Measurements from ENCODE around the gene KIAA1586. TPM values are rescaled to one million over a fixed set of nuclear protein-coding genes. Genes with fewer than 3 reads are reported as not detected.

Gene KIAA1586
- total RNA-seq (2022; extraction: Qiagen RNA extraction), result 5.2 to 5.9 TPM (median 5.6 TPM) in 5 replicates

GRCh38 chr6:57046332-57047256, at the start of gene KIAA1586:
TSS of gene KIAA1586 (plus strand) at chr6:57046693. CDS start at chr6:57046756, 63 bp downstream.

GRCh38 chr6:57089687-57090457, 43.4 kb downstream of the KIAA1586 start, which contains the start of gene ZNF451:
TSS of gene ZNF451 (plus strand) at chr6:57090188. CDS start at chr6:57090254, 66 bp downstream.

Other genes starting within 250 kb of the KIAA1586 start
- gene BEND6, start 91.6 kb upstream of the KIAA1586 start, total RNA-seq (2022; extraction: Qiagen RNA extraction), result 0.65 to 0.92 TPM (median 0.88 TPM) in 5 replicates
- 7.9 to 10.6 TPM (median 9.7 TPM) in 5 replicates for gene ZNF451, start 43.5 kb downstream of the KIAA1586 start, total RNA-seq (2022; extraction: Qiagen RNA extraction)
- 6.3 to 7.6 TPM (median 7.0 TPM) in 5 replicates for gene BAG2, start 125.6 kb downstream of the KIAA1586 start, total RNA-seq (2022; extraction: Qiagen RNA extraction)
- gene RAB23, start 175.6 kb downstream of the KIAA1586 start, total RNA-seq (2022; extraction: Qiagen RNA extraction), result 7.1 to 9.0 TPM (median 8.4 TPM) in 5 replicates